Posterior vena cava (tissue), 2 donors: ENCODE results near the gene SCAMP1. TPM values are rescaled to one million over a fixed set of nuclear protein-coding genes. Genes with fewer than 3 reads are reported as not detected.

Source experiments
- DNase-seq: peaks from one replicate; pipeline ENCODE4 v3.0.0-alpha.2; 2020; ENCODE audit warnings: low spot score
- intact Hi-C, 2 donors: fragments of 100-400 bp; cut with DNase I; formaldehyde crosslinking; loops; one replicate each; pipeline versions ENCODE4 v1.14.1 to v1.14.2; 2022 to 2023
- long read RNA-seq, 2 donors: library from polyadenylated mRNA; unstranded; transcript quantifications; one replicate each; pipeline ENCODE4 v2.0.0, GENCODE V29; 2020 to 2021
- total RNA-seq, 2 donors: library from RNA; stranded (reverse); fragmentation: NEBNext Ultra II Directional; extraction: Animal tissue kit (Norgen Biotek cat#: 25700); gene quantifications; one replicate each; pipeline ENCODE4 v1.2.1, GENCODE V29; 2021
- donor health status: DM: yes; HTN: yes; CAD: no.
- donor health status: DM: yes; HTN: yes; CAD: no.

Gene SCAMP1, protein sequence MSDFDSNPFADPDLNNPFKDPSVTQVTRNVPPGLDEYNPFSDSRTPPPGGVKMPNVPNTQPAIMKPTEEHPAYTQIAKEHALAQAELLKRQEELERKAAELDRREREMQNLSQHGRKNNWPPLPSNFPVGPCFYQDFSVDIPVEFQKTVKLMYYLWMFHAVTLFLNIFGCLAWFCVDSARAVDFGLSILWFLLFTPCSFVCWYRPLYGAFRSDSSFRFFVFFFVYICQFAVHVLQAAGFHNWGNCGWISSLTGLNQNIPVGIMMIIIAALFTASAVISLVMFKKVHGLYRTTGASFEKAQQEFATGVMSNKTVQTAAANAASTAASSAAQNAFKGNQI
- 10 to 100 TPM; 32.4 to 46.1 TPM for total RNA-seq
- long read RNA-seq, donor 1, full-length matches to known transcripts, result 13 of 21 reads
- long read RNA-seq, donor 1, partial matches to known transcripts, result 2 of 21 reads
- long read RNA-seq, donor 1, other reads (novel, unspliced or antisense), result 6 of 21 reads
- long read RNA-seq, donor 2, full-length matches to known transcripts, result 70 of 89 reads
- long read RNA-seq, donor 2, partial matches to known transcripts, result 6 of 89 reads
- long read RNA-seq, donor 2, other reads (novel, unspliced or antisense), result 13 of 89 reads

DNA sequence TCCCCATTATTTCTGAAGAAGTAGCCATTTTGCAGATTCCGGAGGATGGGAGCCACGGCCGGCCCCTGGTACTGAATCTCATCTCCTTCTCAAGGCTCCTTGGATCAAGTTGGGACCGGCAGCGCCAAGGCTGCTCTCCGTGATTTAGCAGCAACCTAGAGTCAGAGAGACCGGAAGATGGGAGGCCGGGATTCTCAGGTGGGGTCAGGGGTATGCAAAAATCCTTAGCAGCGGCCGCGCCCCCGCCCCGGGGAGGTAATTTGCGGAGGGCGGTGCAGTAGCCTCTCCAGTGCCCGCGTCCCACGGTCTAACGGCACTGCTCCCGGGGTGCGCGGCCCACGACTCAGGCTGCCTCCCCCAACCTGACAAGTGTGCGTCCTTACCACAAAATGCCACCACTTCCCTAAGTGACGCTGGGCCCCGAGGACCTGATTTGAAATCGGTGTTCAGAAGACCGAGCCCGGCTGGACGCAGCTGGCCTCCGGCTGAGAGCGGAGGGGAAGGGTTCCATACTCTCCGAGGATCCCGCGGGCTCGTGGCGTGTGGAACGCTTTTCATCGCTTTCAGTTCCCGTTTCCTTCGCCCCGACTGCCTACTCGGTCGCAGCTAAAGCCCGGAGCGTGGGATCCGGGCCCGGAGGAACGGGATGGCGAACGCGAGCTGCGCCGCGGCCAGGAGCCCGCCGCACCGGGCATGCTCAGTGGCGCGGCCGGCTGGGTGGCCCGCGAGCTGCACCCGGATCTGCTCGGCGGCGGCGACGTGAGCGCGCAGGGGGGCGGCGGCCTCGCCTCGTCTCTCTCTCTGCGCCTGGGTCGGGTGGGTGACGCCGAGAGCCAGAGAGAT, at the start of gene SCAMP1:
Gene SCAMP1 (plus strand): TSS at position 787 of the 843 bp plus-strand sequence. CDS start 55 bp downstream, at position 842.
- intact Hi-C loops, result loop anchor here (5.0 to 10.0 kb wide), 2 partner anchors 65 to 68 kb away; partner anchors contain the start of gene AP3B1 (in 2 of the 2)

DNA sequence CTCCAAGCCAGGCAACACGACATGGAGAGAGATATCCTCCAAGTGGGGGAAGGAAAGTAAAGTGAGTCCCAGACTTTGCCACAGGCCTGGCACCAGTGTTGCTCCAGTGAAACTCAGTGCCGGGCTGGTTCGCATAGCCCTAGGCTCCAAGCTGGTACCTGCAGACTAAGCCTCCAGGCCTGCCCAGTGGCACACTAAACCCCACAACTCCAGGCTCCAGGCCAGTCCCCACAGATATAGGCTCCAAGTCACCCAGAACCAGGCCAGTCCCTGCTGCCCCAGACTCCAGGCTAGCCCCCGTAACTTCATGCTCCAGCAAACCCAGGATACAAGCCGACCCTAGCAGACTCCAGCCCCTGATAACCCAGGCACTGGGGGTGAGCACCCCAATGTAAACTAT, 42.9 kb upstream of the SCAMP1 start:
- intact Hi-C loops, result no loop called here

More for the DNA sequence above, at the start of gene SCAMP1:
- peak; percentile 98 for DNase-seq

DNA sequence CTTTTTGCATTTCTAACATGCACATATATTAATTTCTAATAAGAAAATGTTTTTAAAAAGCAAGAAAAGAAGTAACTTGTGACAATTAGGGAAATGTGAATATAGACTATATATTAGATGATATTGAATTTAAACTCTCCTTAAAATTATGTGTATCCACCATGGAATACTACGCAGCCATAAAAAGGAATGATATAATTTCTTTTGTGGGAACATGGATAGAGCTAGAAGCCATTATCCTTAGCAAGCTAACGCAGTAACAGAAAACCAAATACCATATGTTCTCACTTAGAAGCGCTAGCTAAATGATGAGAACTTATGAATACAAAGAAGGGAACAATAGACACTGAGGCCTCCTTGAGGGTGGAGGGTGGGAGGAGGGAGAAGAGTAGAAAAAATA, 42.1 kb upstream of the SCAMP1 start:
- no peak for DNase-seq
- intact Hi-C loops, result no loop called here

More for the DNA sequence above, 42.9 kb upstream of the SCAMP1 start:
- DNase-seq, result no peak

DNA sequence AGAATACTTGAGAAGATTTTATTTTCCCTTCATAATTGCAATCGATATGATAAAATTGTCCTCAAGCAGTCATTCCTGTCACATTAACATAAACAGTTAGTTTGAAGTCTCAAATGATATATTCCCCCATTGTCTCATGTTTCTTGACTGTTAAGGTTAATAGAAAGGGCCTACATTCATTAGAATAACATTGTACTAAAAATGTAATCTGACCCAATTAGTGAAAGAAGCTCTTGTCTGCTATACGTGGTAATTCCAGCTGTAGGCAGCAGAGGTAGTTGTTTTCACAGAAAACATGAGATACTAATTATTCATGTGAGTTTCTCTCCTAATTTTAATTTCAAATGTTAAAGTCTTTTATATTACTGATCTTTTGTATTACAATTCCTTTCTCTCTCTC, 40.0 kb upstream of the SCAMP1 start:
- DNase-seq, result no peak
- intact Hi-C loops, result loop anchor here in 1 of 2 donors (10.0 kb wide), 1 partner anchor 644 kb away; no protein-coding TSS in a partner anchor

DNA sequence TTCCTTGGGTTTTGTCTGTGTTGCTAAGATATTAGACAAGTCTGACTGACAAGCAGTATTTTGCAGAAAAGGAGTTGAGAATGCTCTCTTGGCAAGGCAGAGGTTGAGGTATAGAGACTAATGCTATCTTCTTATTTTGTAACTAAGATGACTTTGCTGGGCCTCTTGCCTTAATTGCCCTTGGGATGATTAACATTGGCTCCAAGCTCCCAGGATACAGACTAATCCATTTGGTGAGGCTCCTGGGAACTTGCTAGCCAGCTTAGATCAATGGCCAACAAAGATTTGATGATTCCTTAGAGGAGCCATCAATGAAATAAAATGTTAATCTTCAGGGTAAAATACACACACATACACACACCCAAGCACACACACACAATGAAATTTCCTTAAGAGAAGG, 37.2 kb upstream of the SCAMP1 start:
- intact Hi-C loops, result loop anchor here in 1 of 2 donors (10.0 kb wide), 1 partner anchor 642 kb away; no protein-coding TSS in a partner anchor
- no peak for DNase-seq

DNA sequence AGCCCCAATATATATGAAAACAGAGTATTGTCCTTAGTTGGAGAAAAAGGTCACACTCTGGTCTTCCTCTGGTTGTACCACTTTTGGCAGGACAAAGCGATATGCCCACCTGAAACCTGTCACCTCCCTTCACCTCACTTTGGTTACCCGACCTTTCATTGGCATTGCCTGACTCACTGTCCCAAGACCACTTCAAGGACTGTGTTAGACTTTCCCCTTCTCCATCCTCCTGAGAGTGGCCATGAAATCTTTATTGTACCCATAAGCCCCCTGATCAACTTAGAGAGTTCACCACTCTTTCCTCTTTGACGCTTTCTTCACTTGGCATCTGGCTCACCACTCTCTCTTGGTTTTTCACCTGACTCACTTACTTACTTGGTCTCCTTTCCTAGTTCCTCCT, 33.5 kb upstream of the SCAMP1 start:
- intact Hi-C loops, result loop anchor here in 1 of 2 donors (10.0 kb wide), 1 partner anchor 638 kb away; no protein-coding TSS in a partner anchor
- no peak for DNase-seq

DNA sequence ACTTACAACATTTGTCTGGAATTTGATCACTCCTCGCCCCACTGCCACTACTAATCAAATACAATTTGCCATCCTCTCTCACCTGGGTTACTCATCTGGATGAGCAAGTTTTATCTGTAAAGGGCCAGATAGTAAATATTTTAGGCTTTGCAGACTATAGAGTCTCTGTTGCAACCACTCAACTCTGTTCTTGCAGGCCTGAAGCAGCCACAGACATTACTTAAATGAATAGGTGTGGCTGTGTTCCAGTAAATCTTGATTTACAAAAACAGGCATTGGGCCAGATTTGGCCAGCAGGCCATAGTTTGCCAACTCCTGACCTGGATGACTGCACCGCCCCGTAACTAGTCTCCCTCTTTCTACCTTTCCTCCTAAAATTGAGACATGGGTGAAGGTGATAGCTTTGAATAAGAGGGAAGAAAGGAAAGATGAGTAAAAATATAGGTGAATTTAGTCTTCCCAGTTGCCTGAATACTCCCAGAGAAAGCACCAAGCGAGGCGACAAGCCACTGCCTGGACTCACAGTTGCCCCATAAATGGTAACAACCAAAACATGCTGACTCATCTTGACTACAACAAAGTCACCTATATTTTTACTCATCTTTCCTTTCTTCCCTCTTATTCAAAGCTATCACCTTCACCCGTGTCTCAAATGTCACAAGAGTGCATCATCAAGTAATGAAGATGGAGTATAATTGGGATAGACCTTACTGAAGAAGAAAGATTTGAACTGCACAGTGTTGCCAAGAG, 32.5 kb upstream of the SCAMP1 start:
- DNase-seq, result no peak
- intact Hi-C loops, result loop anchor here in 1 of 2 donors (10.0 kb wide), 1 partner anchor 637 kb away; no protein-coding TSS in a partner anchor

DNA sequence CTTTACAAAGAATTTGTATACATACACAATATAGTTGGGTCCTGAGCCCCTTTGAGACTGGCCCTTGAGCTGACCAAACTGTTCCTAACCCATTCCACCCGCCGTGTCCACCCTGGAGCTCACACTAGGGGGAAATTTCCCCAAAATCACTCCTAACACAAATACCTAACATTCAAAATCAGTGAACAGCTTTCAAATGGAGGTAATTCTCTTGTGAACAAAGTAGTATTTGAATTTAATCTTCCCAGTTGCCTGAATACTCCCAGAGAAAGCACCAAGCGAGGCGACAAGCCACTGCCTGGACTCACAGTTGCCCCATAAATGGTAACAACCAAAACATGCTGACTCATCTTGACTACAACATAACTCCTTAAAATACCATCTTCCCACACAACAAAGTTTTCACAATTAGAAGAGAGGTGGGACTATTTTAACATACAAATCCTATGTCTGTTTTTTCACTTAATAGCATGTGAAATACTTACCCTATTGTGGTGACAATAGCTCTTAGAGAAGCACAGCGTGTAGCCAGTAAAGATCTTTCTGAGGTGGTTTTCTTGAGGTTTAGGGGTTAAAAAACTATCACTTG, 31.7 kb upstream of the SCAMP1 start:
- no peak for DNase-seq

DNA sequence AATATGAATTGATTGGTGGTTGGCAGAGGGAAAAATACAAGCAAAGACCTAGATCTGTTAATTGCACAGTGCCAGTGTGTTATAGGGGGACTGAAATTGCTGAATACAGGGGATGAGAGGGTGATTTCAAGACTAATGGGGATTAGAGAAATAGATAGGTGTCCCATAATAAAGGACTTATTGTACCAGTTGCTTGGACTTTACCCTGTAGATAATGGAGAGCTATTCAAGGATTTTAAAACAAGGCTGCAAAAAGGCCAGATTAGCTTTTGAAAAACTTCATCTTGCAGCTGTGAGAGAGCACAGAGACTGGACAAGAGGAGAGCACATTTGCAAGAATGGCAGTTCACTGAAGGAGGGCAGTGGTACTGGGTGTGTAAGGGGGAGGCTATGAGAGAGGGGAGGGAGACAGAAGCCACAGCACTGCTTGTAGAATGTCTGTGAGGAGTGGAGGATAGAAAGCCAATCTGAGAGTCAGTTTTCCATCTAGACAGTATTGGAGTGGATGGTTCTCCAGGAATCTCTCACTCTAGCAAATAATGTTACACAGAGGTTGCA, 28.8 kb upstream of the SCAMP1 start:
- intact Hi-C loops, result no loop called here
- DNase-seq, result no peak

More for the DNA sequence above, 31.7 kb upstream of the SCAMP1 start:
- intact Hi-C loops, result loop anchor here in 1 of 2 donors (10.0 kb wide), 1 partner anchor 636 kb away; no protein-coding TSS in a partner anchor

DNA sequence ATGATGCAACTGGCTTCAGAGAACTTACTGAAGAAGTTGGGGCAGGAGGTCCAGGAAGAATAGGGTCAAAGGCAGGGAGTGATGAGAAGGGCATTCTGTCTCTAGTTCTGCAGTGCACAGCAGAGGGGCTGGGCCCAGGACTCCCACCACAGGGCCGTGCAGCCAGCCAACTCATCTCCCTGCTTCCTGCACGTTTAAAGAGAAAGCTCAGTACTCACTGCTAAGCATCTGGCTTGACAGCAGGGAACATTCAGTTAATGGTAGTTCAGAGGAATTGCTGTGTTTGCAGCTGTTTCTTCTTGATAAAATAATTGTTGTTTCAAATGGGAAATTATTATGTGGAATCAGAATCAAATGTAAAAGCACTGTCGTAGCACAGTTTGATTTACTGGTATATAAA, 25.6 kb upstream of the SCAMP1 start:
- intact Hi-C loops, result no loop called here
- no peak for DNase-seq

DNA sequence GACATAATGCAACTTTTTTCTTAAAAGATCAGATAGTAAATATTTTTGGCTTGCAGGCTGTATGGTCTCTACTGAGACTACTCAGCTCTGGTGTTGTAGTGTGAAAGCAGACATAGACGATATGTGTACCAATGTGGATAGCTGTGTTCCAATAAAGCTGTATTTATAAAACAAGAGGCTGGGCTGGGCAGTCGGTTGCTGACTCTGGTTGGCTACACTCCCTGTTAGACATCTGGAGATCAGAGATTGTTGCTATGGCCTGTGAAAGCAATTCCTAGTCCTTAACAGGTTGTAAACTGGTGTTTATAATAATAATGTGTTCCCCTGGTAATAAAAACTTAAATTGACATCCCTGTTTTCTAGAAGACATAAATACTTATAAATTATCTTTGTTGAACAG, 24.4 kb upstream of the SCAMP1 start:
- intact Hi-C loops, result no loop called here
- no peak for DNase-seq

DNA sequence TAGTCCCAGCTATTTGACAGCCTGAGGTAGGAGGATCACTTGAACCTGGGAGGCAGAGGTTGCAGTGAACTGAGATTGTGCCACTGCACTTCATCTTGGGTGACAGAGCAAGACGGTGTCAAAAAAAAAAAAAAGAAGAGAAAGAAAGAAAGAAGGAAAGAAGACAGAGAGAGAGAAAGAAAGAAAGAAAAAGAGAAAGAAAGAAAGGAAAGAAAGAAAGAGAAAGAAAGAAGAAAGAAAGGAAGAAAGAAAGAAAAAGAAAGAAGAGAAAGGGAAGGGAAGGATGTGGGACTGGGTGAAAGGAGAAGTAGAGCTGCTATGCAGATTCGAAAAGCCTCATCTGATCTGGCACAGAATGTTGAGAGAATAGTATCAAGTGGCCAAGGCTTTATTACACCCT, 23.7 kb upstream of the SCAMP1 start:
- DNase-seq, result no peak
- intact Hi-C loops, result no loop called here

DNA sequence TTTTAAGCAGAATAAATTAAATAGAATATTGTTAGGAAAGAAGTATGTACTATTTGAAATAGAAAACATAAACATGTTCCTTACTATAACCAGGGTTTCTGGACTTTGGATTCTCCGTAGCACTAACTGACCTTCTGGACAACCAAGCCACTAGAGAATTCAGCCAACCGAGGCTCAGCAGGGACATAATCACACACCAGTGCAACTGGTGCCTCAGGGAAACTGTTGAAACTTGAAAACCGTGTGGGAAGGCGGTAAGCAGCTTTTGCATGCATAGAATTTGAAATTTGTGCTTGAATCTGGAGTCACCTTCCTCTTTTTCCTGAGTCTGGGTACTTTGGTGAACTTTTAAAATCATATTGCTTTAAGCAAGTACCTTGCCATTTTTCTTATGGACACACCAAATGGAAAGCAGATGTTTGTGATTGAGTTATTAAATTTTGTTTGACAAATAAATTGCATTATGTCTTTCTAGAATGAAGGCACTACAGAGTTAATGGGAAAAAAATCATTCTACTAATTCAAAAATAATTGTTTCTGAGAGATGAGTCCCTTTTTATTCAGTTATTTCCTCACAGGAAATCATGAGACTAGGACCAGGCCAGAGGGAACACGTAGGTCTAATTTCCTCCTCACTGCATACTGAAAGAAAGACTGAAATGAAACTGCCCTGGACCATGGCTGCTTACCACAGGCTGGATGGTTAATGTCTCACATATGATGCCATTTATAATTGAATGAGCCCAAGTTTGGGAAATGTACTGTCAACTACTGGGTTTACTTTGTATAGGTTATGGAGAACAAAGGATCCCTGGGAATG, 20.6 kb upstream of the SCAMP1 start:
- intact Hi-C loops, result no loop called here

DNA sequence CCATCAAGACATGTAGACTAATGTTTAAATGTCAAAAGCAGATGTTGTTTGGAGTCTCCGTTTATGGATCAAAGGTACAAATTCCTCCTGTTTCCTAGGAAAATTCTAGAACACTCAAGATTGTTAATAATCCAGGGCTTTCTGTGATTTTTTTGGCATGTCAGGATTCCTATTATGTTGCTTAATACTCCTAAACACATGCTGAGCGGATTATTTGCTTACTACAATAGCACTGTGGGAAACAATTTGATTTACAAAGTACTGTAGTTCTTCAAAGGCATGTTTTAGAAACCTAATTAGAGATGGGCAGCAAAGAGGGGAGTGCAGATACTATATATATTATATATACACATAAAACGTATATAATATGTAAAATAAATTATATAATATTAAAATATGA, 19.0 kb upstream of the SCAMP1 start:
- intact Hi-C loops, result no loop called here
- DNase-seq, result no peak

More for the DNA sequence above, 20.6 kb upstream of the SCAMP1 start:
- no peak for DNase-seq

DNA sequence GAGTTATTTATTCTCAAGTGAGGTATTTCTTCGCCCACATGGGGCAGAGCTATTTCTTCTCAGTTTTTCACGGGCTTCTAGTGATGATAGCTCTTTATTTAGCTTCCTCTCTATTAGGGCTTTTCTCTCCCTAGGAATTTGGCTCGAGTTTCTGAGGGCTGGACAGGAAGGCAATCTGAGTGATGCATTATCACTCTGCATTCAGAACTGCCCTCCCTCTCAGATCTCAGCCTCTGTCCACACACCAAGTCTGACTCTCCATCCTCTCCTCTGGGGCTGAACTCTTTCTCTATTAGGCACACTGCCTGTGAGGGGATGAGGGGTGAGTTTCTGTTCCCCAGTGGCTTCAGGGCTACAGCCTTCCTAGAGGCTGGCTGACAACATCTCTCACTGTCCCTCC, 14.9 kb upstream of the SCAMP1 start:
- intact Hi-C loops, result no loop called here
- DNase-seq, result no peak

DNA sequence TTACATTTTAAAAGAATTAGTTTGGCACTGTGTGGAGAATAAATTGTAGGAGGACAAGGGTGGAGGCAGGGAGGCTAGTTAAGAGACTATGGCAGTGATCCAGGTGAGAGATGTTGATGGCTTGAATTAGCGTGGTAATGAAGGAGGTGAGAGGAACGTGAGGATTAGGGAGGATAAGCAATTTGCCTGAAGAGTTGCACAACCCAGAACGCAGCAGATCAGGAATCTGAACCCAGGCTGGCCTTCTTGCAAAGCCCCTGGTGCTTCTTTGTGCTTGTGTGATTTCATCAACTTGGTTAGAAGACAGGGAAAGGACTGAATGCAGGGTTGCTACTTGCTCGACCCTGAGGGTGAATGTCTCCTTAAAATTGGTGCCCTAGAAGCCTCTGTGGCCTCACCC, 6.9 kb upstream of the SCAMP1 start:
- intact Hi-C loops, result loop anchor here in 1 of 2 donors (10.0 kb wide), 1 partner anchor 59 kb away; the partner anchor contains the start of gene AP3B1
- no peak for DNase-seq

DNA sequence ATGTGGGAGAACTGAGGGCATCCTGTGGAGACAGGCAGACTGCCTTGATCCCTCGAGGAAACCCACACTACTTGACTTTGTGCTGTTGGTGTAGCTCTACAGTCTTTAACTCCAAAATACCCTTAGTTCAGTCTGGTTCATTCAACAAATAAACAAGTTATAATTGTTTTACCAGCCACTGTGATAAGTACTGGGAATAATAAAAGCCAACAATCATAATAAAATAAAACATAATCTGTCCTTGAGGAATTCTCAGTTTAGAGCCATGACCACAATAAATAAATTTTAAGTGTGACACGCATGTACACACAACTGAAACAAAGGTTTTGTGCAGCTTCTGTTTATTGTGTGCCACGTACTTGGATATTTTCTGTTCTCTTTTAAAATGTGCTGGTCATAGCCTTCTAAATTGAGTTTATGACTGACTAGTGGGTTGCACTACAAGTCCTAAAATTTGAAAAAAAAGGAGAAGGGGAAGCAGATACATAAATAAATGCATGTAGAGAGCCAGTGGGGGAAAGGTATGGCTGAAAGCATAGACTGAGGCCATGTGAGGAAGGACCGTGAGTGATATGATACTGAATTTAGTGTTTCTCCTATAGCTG, 6.2 kb upstream of the SCAMP1 start:
- intact Hi-C loops, result loop anchor here in 1 of 2 donors (10.0 kb wide), 1 partner anchor 59 kb away; the partner anchor contains the start of gene AP3B1
- DNase-seq, result no peak
